GM12892 (cell line): ENCODE measurements around the gene FBXO21.

Experiments
- POLR2A ChIP-seq: IDR thresholded peaks from 2 replicates; pipeline ENCODE4 v1.6.1; 2011; ENCODE audit warnings: low read depth, low read length, control low read depth
- POLR2AphosphoS5 ChIP-seq: IDR thresholded peaks from 2 replicates; pipeline ENCODE4 v1.6.1; 2011; ENCODE audit warnings: low read depth, low read length, control low read depth
- TAF1 ChIP-seq: IDR thresholded peaks from 2 replicates; pipeline ENCODE4 v1.6.1; 2011; ENCODE audit warnings: low read depth, mild to moderate bottlenecking, control low read depth, low read length, borderline replicate concordance

GRCh38 chr12:117188961-117189724 lies 1.1 kb downstream of the FBXO21 start:
- no peak for TF ChIP-seq TAF1
- no peak for TF ChIP-seq POLR2AphosphoS5
- no peak for TF ChIP-seq POLR2A
